GM18951 (cell line): ENCODE measurements around the gene SLC16A10.
"Not testable (repeated sequence)": the region's sequence is repeated elsewhere in the genome, so short reads cannot be mapped to it uniquely, and the experiment has no call there.

Experiments used
- POLR2A ChIP-seq: IDR thresholded peaks from 4 replicates; pipeline ENCODE4 v1.6.1; 2011; ENCODE audit warnings: mild to moderate bottlenecking; ENCODE audit not compliant: insufficient read length, insufficient read depth; ENCODE audit errors: extremely low read depth
- in situ Hi-C: fragments of 300-500 bp; cut with MboI; formaldehyde crosslinking; loops from one replicate; pipeline ENCODE4 v1.12.0; 2022; ENCODE audit warnings: low sequenced_read_pairs, mixed read lengths, inconsistent platforms; ENCODE audit not compliant: unreplicated experiment

The SLC16A10 gene

GRCh38 chr6:111176760-111177099 is 89.4 kb downstream of the SLC16A10 start:
- TF ChIP-seq POLR2A, result no peak
- in situ Hi-C loops, result no loop called here

- TF ChIP-seq POLR2A, result no peak
- in situ Hi-C loops, result no loop called here
Observed at GRCh38 chr6:111177131-111177530, 89.8 kb downstream of the SLC16A10 start.

GRCh38 chr6:111183702-111184517 is 96.6 kb downstream of the SLC16A10 start:
- in situ Hi-C loops, result no loop called here
- TF ChIP-seq POLR2A, result no peak

GRCh38 chr6:111184827-111185532 is 97.7 kb downstream of the SLC16A10 start:
- no peak for TF ChIP-seq POLR2A
- in situ Hi-C loops, result no loop called here

GRCh38 chr6:111185954-111186353 is 98.7 kb downstream of the SLC16A10 start:
- TF ChIP-seq POLR2A, result no peak
- in situ Hi-C loops, result no loop called here

- no peak for TF ChIP-seq POLR2A
- in situ Hi-C loops, result no loop called here
Observed at GRCh38 chr6:111187874-111188273, 100.6 kb downstream of the SLC16A10 start.

- in situ Hi-C loops, result not testable (repeated sequence)
Observed at GRCh38 chr6:111189666-111190210, 102.4 kb downstream of the SLC16A10 start.

GRCh38 chr6:111190637-111191036 is 103.3 kb downstream of the SLC16A10 start:
- TF ChIP-seq POLR2A, result no peak
- in situ Hi-C loops, result no loop called here

GRCh38 chr6:111191136-111191535 is 103.8 kb downstream of the SLC16A10 start:
- in situ Hi-C loops, result not testable (repeated sequence)

- no peak for TF ChIP-seq POLR2A
- in situ Hi-C loops, result no loop called here
Observed at GRCh38 chr6:111192911-111193555, 105.7 kb downstream of the SLC16A10 start.

- in situ Hi-C loops, result no loop called here
- no peak for TF ChIP-seq POLR2A
Observed at GRCh38 chr6:111195656-111196055, 108.4 kb downstream of the SLC16A10 start.

- TF ChIP-seq POLR2A, result no peak
- in situ Hi-C loops, result no loop called here
Observed at GRCh38 chr6:111198841-111199240, 111.5 kb downstream of the SLC16A10 start.

- TF ChIP-seq POLR2A, result no peak
- in situ Hi-C loops, result loop anchor here (10.0 kb wide), 1 partner anchor 145 kb away; no protein-coding TSS in a partner anchor
Observed at GRCh38 chr6:111199935-111200334, 112.6 kb downstream of the SLC16A10 start.
